Measurements from ENCODE around the gene SPNS3.
A peak's percentile ranks its signal among the peaks of the same experiment; 100 is the strongest.

SPNS3 gene

DNA sequence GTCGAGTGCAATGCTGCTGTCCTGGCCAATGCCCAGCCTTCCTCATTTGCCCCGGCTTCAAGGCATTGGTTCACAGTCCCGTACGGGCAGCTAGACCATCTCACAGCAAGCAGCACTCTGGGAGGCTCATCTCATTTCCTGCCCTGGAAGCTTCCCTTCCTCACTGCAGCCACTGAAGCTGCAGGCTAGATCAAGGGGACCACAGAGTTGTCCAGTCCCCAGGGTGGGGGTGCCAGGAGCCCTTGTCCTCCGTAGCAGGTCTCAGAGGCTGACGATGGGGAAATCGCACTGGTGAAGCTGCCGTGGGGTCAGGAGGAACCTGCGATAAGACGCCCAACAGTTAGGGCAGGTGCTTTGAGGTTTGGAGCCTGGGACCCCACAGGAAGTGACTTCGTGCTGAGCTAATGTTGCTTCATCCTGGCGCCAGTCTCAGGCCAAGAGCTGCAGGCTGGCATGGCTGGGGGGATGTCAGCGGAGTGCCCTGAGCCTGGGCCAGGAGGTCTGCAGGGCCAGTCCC is at the start of gene SPNS3:
Gene SPNS3, plus strand, starts transcription at position 426 of the 517 bp plus-strand sequence. Its CDS starts 28 bp downstream, at position 454.
- no peak for DNase-seq (ENCODE audit: low read depth in 2 of 2)

DNA sequence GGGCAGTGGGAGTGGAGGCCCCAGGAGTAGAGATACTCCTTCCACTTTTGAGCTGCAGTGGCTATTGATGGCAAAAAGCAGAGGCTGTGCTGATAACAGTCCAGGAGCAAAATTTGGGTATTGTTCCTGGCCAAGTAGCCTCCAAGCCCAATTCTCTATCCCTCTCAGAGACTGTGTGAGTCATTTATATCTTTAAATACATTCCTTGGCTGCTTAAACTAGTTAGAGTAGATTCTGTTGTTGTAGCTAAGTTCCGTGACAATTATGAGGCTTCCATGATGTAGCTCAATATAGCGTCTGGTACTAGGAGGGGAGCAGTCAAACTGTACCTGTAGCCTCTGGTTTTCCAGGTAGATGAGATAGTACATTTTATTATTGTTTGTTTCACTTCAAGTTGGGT is 47.3 kb upstream of the SPNS3 start:
- no peak for DNase-seq (ENCODE audit: low read depth in 2 of 2)

DNA sequence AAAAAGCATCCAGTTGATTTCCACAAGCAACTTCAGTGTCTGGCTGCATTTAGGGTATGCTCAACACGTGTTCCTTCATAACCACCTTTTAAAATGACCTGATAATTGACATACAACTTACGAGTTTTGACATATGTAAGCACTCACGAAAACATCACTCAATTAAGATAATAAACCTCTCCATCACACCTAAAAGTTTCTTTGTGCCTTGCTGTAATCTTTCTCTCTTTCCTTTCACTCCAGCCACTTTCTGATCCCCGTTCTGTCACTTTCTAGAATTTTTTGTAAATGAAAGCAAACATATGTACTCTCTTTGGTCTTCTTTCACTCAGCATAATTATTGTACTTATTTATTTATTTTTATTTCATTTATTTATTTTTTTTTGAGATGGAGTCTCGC is 46.6 kb upstream of the SPNS3 start:
- DNase-seq (ENCODE audit: low read depth in 2 of 2), result no peak

DNA sequence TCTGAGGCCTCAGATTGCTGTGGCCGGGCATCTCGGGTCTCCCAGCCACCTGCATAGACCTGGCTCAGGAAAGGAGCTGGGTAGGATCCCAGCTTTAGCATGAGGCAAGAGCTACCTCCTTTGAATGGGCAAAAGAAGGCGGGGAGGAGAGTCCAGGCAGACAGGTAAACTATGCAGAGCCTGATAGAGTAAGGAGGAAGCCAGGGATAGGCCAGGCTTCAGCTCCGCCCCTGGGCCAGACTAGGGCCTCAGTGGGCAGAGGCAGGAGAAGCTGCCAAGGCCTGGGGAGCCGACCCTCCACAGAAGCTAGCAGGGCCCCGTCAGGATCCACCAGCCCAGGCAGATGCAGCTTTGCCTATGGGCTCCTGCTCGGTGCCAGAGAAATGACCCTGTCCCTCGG is 44.7 kb upstream of the SPNS3 start:
- no peak for DNase-seq (ENCODE audit: low read depth in 2 of 2)

GRCh38 chr17:4393806-4394205 is 39.9 kb upstream of the SPNS3 start:
- no peak for DNase-seq (ENCODE audit: low read depth in 2 of 2)

DNA sequence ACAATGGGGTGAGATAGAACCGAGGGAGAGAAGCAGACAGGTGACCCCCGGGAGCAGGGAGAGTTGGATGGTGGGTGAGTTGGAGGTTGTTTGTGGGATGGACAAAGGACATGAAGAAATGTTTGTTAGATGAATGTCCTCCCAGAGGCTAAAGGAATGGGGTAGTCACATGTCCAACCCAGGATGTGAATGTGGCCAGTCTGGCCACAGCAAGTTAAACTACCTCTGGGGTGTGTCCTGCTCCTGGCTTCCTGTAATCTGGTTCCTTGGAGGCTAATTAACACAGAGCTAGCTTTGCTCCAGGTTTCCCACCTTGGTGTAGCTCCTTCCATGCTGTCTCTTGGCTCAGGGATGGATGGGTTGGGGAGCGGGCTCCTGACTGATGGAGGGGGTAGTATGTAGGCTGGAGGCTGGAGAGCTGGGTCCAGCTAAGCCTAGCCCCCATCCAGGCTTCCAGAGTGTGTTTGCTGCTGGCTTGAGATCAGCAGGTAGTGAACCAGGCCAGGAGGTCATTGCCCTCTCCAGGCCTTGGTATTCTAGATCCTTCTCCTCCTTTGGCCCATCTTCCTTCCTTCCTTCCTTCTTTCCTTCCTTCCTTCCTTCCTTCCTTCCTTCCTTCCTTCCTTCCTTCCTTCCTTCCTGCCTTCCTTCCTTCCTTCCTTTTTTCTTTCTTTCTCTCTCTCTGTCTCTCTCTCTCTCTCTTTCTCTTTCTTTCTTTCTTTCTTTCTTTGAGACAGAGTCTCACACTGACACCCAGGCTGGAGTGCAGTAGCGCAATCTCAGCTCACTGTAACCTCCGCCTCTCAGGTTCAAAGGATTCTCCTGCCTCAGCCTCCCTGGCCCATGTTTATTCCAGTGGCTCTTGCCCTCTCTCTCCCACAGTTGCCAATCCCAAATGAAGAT is 39.3 kb upstream of the SPNS3 start:
- no peak for DNase-seq (ENCODE audit: low read depth in 2 of 2)

DNA sequence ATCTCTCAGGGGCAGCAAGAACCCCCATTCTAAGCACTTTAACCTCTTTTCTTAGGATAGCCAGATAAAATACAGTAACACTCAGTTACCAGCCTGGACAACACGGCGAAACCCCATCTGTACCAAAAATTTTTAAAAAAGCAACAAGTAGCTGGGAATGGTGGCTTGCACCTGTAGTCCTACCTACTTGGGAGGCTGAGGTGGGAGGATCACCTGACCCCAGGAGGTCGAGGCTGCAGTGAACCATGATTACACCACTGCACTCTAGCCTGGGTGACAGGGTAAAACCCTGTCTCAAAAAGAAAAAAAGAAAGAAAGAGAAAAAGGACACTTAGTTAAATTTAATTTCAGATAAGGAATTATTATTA is 38.6 kb upstream of the SPNS3 start:
- DNase-seq (ENCODE audit: low read depth in 2 of 2), result no peak

GRCh38 chr17:4397840-4398239 is 35.9 kb upstream of the SPNS3 start:
- DNase-seq (ENCODE audit: low read depth in 2 of 2), result no peak

DNA sequence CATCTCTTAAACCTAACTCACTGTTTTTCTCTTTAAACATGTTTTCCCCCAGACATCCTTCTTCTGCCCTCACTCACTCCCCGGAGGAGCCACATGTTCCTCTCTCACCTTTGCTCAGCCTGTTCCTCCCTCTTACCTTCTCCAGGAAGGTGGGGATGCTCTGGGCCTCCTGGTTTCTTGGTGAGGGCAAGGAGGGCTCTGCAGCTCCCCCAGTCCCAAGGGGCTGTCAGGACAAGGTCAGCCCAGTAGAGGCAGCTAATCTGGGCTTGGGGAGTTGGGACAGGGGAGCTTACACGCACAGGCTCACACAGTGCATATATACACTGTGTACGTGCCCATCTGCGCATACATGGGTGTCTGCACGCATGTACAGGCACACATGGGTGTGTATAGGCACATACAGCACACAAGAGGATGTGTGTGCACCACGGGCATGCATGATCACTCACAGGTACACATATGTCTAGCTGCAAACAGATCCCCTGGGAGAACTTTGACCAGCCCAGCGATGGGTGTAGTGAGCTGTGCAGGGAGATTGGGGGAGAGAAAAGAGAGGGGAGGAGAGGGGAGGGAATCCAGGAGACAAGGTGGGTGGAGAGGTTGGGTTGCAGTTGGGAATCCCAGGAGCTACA is 28.6 kb upstream of the SPNS3 start:
- no peak for DNase-seq (ENCODE audit: low read depth in 2 of 2)

GRCh38 chr17:4405699-4406098 is 28.0 kb upstream of the SPNS3 start:
- DNase-seq (ENCODE audit: low read depth in 2 of 2), result no peak

DNA sequence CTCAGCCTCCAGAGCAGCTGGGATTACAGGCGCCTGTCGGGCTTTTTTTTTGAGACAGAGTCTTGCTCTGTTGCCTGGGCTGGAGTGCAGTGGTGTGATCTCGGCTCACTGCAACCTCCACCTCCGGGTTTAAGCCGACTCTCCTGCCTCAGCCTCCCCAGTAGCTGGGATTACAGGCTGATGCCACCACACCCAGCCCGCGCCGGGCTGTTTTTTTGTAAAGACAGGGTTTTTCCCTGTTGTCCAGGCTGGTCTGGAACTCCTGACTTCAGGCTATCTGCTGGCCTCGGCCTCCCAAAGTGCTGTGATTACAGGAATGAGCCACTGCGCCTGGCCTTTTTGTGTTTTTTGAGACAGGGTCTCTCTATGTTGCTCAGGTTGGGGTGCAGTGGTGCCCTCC is 27.4 kb upstream of the SPNS3 start:
- DNase-seq (ENCODE audit: low read depth in 2 of 2), result no peak

GRCh38 chr17:4407216-4407615 is 26.5 kb upstream of the SPNS3 start:
- no peak for DNase-seq (ENCODE audit: low read depth in 2 of 2)

DNA sequence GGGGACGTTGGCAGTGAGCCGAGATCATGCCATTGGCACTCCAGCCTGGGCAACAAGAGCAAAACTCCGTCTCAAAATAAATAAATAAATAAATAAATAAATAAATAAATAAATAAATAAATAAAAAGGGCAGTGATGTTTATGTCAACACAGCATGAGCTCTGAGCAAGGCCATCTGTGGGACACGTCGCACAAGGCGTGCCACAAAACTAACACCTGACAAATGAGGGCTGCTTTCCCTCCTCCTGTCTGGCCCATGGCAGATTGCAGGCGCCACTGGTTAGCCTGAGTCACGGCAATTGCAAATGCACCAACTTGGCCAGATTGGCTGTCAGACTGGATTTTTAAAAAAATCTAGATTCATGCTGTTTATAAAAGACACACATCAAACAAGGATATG is 25.9 kb upstream of the SPNS3 start:
- DNase-seq (ENCODE audit: low read depth in 2 of 2), result no peak

DNA sequence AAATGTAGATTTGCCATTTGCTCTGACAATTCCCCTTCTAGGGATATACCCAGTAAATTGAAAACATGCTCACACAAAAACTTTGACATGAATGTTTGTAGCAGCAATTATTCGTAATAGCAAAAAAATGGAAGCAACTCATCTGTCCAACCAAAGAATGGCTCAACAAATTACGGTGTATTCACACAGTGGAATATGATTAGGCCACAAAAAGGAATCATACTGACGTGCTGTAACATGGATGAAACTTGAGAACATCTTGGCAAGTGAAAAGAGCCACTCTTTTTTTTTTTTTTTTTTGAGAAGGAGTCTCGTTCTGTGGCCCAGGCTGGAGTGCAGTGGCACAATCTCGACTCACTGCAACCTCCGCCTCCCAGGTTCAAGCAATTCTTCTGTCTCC is 24.1 kb upstream of the SPNS3 start:
- no peak for DNase-seq (ENCODE audit: low read depth in 2 of 2)

DNA sequence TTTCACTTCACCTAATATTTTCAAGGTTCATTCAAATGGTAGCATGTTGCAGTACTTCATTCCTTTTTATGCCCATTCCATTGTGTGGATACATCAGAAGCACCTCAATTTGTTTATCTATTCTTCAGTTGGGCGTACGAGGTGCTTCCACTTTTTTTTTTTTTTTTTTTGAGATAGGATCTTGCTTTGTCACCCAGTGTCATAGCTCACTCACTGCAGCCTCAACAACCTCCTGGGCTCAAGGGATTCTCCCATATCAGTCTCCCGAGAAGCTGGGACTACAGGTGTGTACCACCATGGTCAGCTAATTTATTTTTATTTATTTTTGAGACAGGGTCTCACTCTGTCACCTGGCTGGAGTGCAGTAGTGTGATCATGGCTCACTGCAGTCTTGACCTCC is 22.5 kb upstream of the SPNS3 start:
- DNase-seq (ENCODE audit: low read depth in 2 of 2), result no peak

DNA sequence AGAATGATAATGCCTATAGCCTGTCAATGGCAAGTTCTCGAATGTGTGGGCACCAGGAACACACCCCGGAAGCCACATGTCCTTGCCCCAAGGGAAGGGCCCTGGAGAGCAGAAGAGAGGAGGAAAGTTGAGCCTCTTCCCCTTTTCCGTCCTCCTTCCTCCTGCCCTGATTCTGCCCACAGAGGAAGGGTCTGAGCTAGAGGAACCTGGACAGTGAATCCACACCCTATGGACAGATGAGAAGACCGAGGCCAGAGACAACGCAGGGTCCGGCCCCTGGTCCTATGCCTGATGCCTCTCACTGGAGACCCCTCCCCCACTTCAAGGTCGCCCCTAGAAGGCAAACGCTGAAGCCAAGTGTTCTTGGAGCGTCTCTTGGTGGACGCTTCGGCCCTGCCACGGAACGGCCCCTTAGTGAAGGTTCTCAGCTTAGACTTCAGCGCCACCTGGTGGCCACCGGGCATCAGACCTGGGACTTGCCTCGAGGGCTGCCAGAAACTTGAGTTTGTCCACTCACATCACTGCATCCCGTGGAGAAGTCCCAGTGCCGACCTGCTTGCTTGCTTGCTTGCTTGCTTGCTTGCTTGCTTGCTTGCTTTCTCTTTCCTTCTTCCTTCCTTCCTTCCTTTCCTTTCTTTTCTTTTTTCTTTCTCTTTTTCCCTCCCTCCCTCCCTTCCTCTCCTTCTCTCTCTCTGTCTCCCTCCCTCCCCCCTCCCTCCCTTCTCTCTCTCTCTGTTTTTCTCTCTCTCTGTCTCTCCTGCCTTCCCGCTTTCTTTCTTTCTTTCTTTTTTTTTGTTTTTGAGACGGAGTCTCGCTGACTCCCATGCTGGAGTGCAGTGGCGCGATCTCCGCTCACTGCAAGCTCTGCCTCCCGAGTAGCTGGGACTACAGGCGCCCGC is 20.6 kb upstream of the SPNS3 start:
- DNase-seq (ENCODE audit: low read depth in 2 of 2), result peak; percentile 82 to 91

DNA sequence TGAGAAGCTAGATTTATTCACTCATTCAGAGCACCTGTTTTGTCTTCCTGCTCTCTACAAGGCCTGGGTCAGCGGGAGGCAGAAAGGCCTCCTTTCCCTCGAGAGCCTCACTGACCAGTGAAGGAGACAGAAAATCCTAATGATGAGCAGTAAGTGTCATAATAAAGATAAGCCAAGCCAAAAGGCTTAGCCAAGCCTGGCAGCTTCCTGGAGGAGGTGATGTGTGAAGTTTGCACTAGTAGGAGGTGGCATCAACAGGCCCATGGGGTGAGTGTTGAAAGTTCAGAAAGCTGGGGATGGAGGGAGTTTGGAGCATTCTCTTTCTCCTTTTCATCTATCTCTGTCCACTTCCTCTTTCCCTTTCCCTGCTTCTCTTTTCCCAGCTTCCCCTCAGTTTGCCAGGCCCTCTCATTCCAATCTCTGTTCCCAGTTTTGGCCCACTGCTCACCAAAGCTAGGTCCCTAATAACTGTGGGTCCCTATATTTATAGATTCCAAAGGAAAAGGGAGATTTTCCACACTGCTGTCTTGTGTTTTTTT is 16.5 kb upstream of the SPNS3 start:
- no peak for DNase-seq (ENCODE audit: low read depth in 2 of 2)

- peak in 1 of 2 donors; percentile 20 for DNase-seq (ENCODE audit: low read depth in 2 of 2)
These were observed 13.0 kb upstream of the SPNS3 start for GRCh38 chr17:4420692-4421131.

DNA sequence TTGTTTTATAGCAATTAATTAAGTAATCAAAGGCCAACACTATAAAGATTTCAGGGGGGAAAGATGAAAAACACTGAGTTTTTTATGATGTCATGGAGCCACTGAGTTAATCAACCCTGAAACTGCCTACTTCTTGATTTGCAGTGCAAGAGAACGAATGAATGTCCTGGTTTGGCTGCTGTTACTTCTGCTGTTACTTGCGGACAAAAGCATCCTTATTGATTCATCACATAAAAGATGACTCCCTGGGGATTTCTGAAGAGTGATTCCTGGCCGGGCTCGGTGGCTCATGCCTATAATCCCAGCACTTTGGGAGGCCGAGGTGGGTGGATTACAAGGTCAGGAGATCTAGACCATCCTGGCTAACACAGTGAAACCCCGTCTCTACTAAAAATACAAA is 10.9 kb upstream of the SPNS3 start:
- no peak for DNase-seq (ENCODE audit: low read depth in 2 of 2)

DNA sequence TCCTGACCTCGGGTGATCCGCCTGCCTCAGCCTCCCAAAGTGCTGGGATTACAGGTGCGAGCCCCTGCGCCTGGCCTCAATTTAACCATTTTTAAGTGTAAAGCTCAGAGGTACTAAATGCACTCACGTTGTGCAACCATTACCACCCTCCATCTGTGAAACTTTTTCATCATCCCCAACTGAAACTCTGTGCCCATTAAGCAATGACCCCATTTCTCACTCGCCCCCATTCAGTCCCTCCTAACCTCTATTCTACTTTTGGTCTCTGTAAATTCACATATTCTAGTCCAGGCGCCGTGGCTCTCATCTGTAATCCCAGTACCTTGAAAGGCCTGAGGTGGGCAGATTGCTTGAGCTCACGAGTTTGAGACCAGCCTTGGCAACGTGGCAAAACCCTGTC is 8.3 kb upstream of the SPNS3 start:
- DNase-seq (ENCODE audit: low read depth in 2 of 2), result no peak

GRCh38 chr17:4426499-4427208 is 7.1 kb upstream of the SPNS3 start:
- DNase-seq (ENCODE audit: low read depth in 2 of 2), result no peak

Data from stimulated activated CD4-positive, alpha-beta T cell treated with anti-CD3 and anti-CD28 coated beads, Interleukin-1b, Interleukin-23, amount 100 ng/mL, for 1 hour (primary cell).